ENCODE measurements around the gene STX10. TPM values are rescaled to one million over a fixed set of nuclear protein-coding genes. Genes with fewer than 3 reads are reported as not detected.
A peak's percentile ranks its signal among the peaks of the same experiment; 100 is the strongest.

STX10 gene
- total and polyA plus RNA-seq, 9 of the 15 experiments (the other 6 are each of a cell fraction or from before 2014, with no cell fraction given), result 0.51 to 66.3 (median 31.0) TPM

DNA sequence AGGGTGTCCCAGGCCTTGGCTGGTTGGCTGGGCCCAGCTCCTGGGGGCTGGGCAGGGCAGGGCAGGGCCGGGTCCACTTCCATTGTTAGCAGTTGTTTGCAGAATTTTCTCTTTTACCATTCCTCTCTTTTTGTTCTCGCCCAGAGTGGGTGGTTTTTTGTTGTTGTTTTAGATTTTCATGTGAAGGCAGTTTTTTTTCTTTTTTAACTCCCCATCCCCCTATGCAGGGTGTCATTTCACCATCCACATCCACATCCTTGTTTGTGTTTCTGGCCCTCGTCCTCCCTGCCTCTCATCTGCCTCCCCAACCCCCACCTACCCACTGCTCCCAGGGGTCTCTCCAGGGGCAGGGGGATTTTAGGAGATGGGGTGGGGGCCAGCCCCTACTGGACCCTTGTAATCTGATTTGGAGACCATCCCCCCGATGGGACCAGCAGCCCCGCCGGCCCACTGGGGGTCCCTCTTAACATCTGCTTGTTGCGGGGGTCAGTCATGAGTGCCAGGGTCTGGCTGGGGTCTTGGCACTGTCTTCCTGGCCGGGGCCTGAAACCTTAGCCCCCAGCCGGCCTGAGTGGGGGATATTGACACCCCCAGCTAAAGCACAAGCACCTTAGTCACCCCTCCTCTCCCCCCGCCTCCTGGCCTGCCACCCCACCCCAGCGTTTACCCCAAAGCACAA is 10.4 kb downstream of the STX10 start:
- Histone ChIP-seq H2AFZ (ENCODE audit: low read depth, low read length) (no peak overlapping the region), H3K9me3 (replicated peaks; ENCODE audit: control insufficient read depth, insufficient read depth, low read depth, low read length) (no peaks in the 10 kb centered on the region), H3K9ac (ENCODE audit: insufficient read depth in 1 of 2, low read depth in 2 of 2, low read length in 2 of 2) (no peak overlapping the region; a peak in 1 of 4 replicates), H3K36me3 (ENCODE audit: control insufficient read depth, insufficient read depth, low read length) (peaks cover 59% of the 10 kb centered on the region; the same call in 2 of the 3 replicates), H3K9me1 (ENCODE audit: control insufficient read depth, insufficient read depth, low read length) (no peaks in the 10 kb centered on the region), H3K27ac (ENCODE audit: extremely low read depth, low read depth, low read length) (no peak overlapping the region), H4K20me1 (replicated peaks; ENCODE audit: control insufficient read depth, insufficient read depth, low read length) (no peaks in the 10 kb centered on the region), H3K4me3 (no peak overlapping the region), H3K79me2 (ENCODE audit: control insufficient read depth, insufficient read depth, low read length) (0 out of 3 replicates have a peak, but pooled peaks cover 6% of the 10 kb centered on the region), H3K4me2 (ENCODE audit: insufficient read depth, low read length) (no peak overlapping the region), H3K4me1 (replicated peaks in 1 of 2; ENCODE audit: control insufficient read depth in 2 of 2, insufficient read depth in 2 of 2, low read length in 2 of 2) (peaks cover 4 to 44% of the 10 kb centered on the region in 2 experiments; a peak in 4 of 5 replicates), H3K27me3 (ENCODE audit: control insufficient read depth in 2 of 2, insufficient read depth in 2 of 2, low read length in 2 of 2) (no peaks in the 10 kb centered on the region)
- FAIRE-seq (no peak), ATAC-seq (no peak), DNase-seq (ENCODE audit: extremely low read depth in 1 of 4, low spot score in 3 of 4) (no peak)
- ChIA-PET CTCF (ENCODE audit: low intra/inter-chr PET ratio) (no interaction called here), POLR2A (no interaction called here)
- intact Hi-C loops (cut with micrococcal nuclease) (no loop called here), in situ Hi-C loops (cut with MboI) (no loop called here)
- BruUV-seq (replicated peaks), result TSS peak; percentile 52
- WGBS (ENCODE audit: insufficient coverage, low coverage, missing lambda C conversion rate), result 68% methylated on average over 7 of the region's 11 CpGs
- TF ChIP-seq KLF6 (CRISPR knock-in tag; IDR thresholded peaks at IDR 0.05; ENCODE audit: borderline replicate concordance) (no peak), XRCC4 (IDR thresholded peaks at IDR 0.05; ENCODE audit: extremely low read depth, insufficient read depth, insufficient read length) (no peak), ILK (tag; IDR thresholded peaks at IDR 0.05; ENCODE audit: borderline replicate concordance, low read depth) (no peak), ZBTB17 (CRISPR knock-in tag; IDR thresholded peaks at IDR 0.05) (no peak), ZFP30 (CRISPR knock-in tag; IDR thresholded peaks at IDR 0.05; ENCODE audit: borderline replicate concordance) (no peak), NRF1 (conservative IDR thresholded peaks at IDR 0.05 in 1 of 2, IDR thresholded peaks at IDR 0.05 in 1 of 2) (no peak), SPI1 (IDR thresholded peaks at IDR 0.05; ENCODE audit: borderline replicate concordance, low read depth, low read length) (no peak), ZNF146 (CRISPR knock-in tag; IDR thresholded peaks at IDR 0.05; ENCODE audit: unreplicated experiment) (no peak), SMARCC2 (IDR thresholded peaks at IDR 0.05; ENCODE audit: low read depth) (no peak), CBX8 (IDR thresholded peaks at IDR 0.05; ENCODE audit: borderline replicate concordance, extremely low read depth, low read depth, low read length, poor library complexity, severe bottlenecking) (no peak), MTF1 (CRISPR knock-in tag; IDR thresholded peaks at IDR 0.05; ENCODE audit: borderline replicate concordance) (no peak), YBX1 (IDR thresholded peaks at IDR 0.05) (no peak), PHB2 (IDR thresholded peaks at IDR 0.05; ENCODE audit: low read depth) (no peak), ZNF165 (CRISPR knock-in tag; IDR thresholded peaks at IDR 0.05; ENCODE audit: borderline replicate concordance) (no peak), CCNT2 (IDR thresholded peaks at IDR 0.05; ENCODE audit: borderline replicate concordance, extremely low read depth, insufficient read length, low read depth, low read length) (no peak)
- TF ChIP-seq, protein P1, sequence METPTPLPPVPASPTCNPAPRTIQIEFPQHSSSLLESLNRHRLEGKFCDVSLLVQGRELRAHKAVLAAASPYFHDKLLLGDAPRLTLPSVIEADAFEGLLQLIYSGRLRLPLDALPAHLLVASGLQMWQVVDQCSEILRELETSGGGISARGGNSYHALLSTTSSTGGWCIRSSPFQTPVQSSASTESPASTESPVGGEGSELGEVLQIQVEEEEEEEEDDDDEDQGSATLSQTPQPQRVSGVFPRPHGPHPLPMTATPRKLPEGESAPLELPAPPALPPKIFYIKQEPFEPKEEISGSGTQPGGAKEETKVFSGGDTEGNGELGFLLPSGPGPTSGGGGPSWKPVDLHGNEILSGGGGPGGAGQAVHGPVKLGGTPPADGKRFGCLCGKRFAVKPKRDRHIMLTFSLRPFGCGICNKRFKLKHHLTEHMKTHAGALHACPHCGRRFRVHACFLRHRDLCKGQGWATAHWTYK (CRISPR knock-in tag; IDR thresholded peaks at IDR 0.05), result no peak
- TF ChIP-seq, protein P2, sequence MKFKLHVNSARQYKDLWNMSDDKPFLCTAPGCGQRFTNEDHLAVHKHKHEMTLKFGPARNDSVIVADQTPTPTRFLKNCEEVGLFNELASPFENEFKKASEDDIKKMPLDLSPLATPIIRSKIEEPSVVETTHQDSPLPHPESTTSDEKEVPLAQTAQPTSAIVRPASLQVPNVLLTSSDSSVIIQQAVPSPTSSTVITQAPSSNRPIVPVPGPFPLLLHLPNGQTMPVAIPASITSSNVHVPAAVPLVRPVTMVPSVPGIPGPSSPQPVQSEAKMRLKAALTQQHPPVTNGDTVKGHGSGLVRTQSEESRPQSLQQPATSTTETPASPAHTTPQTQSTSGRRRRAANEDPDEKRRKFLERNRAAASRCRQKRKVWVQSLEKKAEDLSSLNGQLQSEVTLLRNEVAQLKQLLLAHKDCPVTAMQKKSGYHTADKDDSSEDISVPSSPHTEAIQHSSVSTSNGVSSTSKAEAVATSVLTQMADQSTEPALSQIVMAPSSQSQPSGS (CRISPR knock-in tag; IDR thresholded peaks at IDR 0.05), result no peak
- TF ChIP-seq, protein P3, sequence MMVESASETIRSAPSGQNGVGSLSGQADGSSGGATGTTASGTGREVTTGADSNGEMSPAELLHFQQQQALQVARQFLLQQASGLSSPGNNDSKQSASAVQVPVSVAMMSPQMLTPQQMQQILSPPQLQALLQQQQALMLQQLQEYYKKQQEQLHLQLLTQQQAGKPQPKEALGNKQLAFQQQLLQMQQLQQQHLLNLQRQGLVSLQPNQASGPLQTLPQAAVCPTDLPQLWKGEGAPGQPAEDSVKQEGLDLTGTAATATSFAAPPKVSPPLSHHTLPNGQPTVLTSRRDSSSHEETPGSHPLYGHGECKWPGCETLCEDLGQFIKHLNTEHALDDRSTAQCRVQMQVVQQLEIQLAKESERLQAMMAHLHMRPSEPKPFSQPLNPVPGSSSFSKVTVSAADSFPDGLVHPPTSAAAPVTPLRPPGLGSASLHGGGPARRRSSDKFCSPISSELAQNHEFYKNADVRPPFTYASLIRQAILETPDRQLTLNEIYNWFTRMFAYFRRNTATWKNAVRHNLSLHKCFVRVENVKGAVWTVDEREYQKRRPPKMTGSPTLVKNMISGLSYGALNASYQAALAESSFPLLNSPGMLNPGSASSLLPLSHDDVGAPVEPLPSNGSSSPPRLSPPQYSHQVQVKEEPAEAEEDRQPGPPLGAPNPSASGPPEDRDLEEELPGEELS (CRISPR knock-in tag; IDR thresholded peaks at IDR 0.05; ENCODE audit: borderline replicate concordance), result no peak

Measured in K562 (cell line).